Uterus (tissue), 4 donors: ENCODE data around the gene WARS2. TPM values are rescaled to one million over a fixed set of nuclear protein-coding genes. Genes with fewer than 3 reads are reported as not detected.

Experiments
- DNase-seq, 2 donors: peaks; one replicate each; pipeline ENCODE4 v3.0.0-alpha.2; 2019 to 2020
- H3K27ac ChIP-seq, 2 donors: fragments of 200-600 bp; sonication (generic); 1 replicate in 1 of 2; 2 replicates in 1 of 2; pipeline ENCODE4 v1.5.1; 2016 to 2018
- H3K27me3 ChIP-seq, 2 donors: fragments of 200-600 bp; sonication (generic); one replicate each; pipeline ENCODE4 v1.5.1; 2018 to 2019; ENCODE audit warnings: control low read depth in 1 of 2
- H3K36me3 ChIP-seq, 2 donors: fragments of 200-600 bp; sonication (generic); one replicate each; pipeline ENCODE4 v1.5.1; 2019; ENCODE audit warnings: control low read depth in 1 of 2
- H3K4me1 ChIP-seq, 2 donors: fragments of 200-600 bp; sonication (generic); one replicate each; pipeline ENCODE4 v1.5.1; 2018 to 2019; ENCODE audit warnings: control low read depth in 1 of 2
- H3K4me3 ChIP-seq, 2 donors: fragments of 200-600 bp; sonication (generic); 1 replicate in 1 of 2; 2 replicates in 1 of 2; pipeline ENCODE4 v1.5.1; 2018 to 2019; ENCODE audit warnings: mild to moderate bottlenecking in 1 of 2
- H3K9me3 ChIP-seq, 2 donors: fragments of 200-600 bp; sonication (generic); one replicate each; pipeline ENCODE4 v1.5.1; 2019; ENCODE audit warnings: control low read depth in 1 of 2
- POLR2A ChIP-seq, 2 donors: fragments of 450-650 bp; IDR thresholded peaks; one replicate each; pipeline ENCODE4 v1.6.1; 2016; ENCODE audit warnings: antibody characterized with exemption in 2 of 2, mild to moderate bottlenecking in 1 of 2, moderate library complexity in 1 of 2
- intact Hi-C: fragments of 100-400 bp; cut with DNase I; formaldehyde crosslinking; loops from one replicate; pipeline ENCODE4 v1.15.1; 2023; ENCODE audit warnings: low total_unique reads
- total RNA-seq, 4 donors: library from RNA; depleted of rRNA in 3 of 4; stranded (reverse); fragments of >200 nt in 3 of 4; gene quantifications; one replicate each; pipeline versions ENCODE4 v1.1.0 to v1.2.4, GENCODE V29; 2014 to 2023
- TF ChIP-seq, protein P1 (sequence below), 4 experiments: fragments of 200-600 bp in 2 of 4; fragments of 450-650 bp in 2 of 4; sonication (generic) in 2 of 4; IDR thresholded peaks; one replicate each; pipeline ENCODE4 v1.5.1; 2016 to 2019; ENCODE audit warnings: antibody characterized with exemption in 4 of 4, mild to moderate bottlenecking in 2 of 4, moderate library complexity in 1 of 4
- donor health status: DM: yes; HTN: yes; CAD: no.

WARS2 gene
- total RNA-seq, 4 donors from 2014 or later, result 13.5 to 22.6 (median 18.5) TPM

DNA sequence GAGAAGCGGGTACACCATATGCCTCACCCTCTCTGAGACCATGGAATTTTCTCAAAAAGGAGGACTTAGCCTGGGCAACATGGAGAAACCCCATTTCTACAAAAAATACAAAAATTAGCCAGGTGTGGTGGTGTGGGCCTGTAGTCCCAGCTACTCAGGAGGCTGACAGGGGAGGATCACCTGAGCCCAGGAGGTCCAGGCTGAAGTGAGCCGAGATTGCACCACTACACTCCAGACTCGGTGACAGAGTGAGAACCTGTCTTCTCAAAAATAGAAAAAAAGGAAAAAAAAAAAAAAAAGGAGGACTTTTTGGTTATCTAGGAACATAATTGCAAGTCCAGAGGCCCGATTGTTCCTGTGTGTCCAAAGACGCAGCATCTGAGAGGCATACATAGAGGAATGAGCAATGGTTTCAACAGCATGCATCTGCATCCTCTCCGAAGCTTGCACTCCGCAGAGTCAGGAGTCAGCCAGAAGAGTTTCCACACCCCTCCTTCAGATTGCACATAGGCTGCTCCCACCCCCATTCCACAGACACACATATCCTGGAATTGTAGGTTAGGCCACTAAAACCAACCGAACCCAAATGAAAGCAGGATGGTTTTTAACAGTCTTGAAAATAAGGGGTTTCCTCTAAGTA lies 149.8 kb downstream of the WARS2 start:
- intact Hi-C loops, result no loop called here
- Histone ChIP-seq H3K27me3 (peaks cover 27 to 96% of the 10 kb centered on the region in 2 donors), H3K9me3 (no peaks in the 10 kb centered on the region), H3K27ac (no peak overlapping the region), H3K36me3 (no peaks in the 10 kb centered on the region), H3K4me1 (peaks cover 0 to 4% of the 10 kb centered on the region in 2 donors), H3K4me3 (no peak overlapping the region)
- no peak for TF ChIP-seq POLR2A (IDR thresholded peaks at IDR 0.05)
- TF ChIP-seq, protein P1, sequence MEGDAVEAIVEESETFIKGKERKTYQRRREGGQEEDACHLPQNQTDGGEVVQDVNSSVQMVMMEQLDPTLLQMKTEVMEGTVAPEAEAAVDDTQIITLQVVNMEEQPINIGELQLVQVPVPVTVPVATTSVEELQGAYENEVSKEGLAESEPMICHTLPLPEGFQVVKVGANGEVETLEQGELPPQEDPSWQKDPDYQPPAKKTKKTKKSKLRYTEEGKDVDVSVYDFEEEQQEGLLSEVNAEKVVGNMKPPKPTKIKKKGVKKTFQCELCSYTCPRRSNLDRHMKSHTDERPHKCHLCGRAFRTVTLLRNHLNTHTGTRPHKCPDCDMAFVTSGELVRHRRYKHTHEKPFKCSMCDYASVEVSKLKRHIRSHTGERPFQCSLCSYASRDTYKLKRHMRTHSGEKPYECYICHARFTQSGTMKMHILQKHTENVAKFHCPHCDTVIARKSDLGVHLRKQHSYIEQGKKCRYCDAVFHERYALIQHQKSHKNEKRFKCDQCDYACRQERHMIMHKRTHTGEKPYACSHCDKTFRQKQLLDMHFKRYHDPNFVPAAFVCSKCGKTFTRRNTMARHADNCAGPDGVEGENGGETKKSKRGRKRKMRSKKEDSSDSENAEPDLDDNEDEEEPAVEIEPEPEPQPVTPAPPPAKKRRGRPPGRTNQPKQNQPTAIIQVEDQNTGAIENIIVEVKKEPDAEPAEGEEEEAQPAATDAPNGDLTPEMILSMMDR (IDR thresholded peaks at IDR 0.05), result no peak
- DNase-seq, result no peak

DNA sequence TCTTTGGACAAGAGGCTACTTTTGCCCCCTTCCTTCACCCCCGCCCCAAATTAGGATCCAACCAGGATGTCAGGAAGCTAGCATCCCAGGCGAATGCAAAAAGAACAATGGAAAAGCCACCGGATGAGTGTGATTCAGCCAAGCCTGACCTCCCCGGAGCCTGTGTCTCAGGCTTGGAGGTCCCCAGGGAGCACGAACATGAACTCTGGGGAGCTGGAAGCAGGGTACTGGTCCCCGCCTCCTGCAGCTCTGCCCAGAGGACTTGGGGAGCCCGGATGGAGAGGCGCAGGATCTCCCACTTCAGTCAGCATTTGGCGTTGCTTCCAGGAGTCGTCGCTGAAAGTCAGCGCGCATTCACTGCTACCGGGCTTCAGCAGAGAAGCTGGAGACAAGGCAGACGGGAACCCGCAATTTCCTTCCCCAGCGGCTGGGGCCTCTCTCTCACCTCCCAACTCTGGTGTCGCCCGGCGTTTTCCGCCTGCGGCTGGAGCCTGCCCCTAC lies 150.5 kb downstream of the WARS2 start:
- H3K36me3 ChIP-seq, result no peaks in the 10 kb centered on the region
- intact Hi-C loops, result no loop called here
- DNase-seq, result no peak
- no peaks in the 10 kb centered on the region for H3K9me3 ChIP-seq
- H3K27me3 ChIP-seq, result peaks cover 27 to 96% of the 10 kb centered on the region in 2 donors
- H3K4me3 ChIP-seq, result no peak overlapping the region
- H3K27ac ChIP-seq, result no peak overlapping the region
- no peak for TF ChIP-seq POLR2A (IDR thresholded peaks at IDR 0.05)
- TF ChIP-seq, protein P1 (IDR thresholded peaks at IDR 0.05), result no peak
- peaks cover 0 to 4% of the 10 kb centered on the region in 2 donors for H3K4me1 ChIP-seq

DNA sequence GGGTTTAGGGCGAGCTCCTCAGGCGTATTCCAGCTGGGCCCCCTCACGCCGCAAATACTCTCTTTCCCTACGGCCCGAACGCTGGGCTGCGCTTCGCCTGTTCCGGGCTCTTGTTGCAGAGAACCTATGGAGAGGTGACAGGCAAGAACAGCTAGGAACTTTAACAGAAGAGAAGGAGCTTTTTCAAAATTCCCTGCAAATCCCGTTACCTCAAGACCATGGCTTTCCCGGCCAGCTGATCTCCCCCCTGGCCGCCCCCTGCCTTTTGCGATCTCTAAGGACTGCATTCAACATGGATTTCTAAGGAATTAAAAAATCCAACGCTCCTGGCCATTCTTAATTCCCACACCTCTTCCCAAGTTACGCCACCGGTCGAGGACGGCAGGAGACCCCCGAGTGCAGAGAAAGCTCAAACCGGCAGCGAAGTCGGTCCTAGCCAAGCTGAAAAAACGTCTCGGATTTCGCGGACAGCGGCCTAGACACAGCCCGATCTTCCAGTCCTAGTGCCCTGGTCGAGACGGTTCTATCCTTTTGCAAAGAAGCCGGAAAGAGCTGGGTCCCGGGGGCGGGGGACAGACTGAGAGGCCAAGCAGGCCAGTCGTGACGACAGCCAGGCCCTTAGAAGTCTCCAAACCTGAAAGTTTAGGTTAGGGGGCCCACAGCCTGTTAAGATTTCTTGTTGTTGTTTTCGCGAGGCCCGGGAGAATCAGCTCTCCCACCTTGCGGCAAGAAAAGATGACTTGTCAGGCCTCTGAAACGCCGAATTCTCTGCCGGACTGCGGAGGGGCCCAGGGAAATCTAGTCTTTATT lies 151.2 kb downstream of the WARS2 start:
- TF ChIP-seq, protein P1 (IDR thresholded peaks at IDR 0.05), result no peak
- DNase-seq, result no peak
- Histone ChIP-seq H3K36me3 (no peaks in the 10 kb centered on the region), H3K9me3 (no peaks in the 10 kb centered on the region), H3K4me3 (no peak overlapping the region), H3K27me3 (peaks cover 27 to 95% of the 10 kb centered on the region in 2 donors), H3K27ac (no peak overlapping the region), H3K4me1 (peaks cover 0 to 8% of the 10 kb centered on the region in 2 donors)
- intact Hi-C loops, result no loop called here

DNA sequence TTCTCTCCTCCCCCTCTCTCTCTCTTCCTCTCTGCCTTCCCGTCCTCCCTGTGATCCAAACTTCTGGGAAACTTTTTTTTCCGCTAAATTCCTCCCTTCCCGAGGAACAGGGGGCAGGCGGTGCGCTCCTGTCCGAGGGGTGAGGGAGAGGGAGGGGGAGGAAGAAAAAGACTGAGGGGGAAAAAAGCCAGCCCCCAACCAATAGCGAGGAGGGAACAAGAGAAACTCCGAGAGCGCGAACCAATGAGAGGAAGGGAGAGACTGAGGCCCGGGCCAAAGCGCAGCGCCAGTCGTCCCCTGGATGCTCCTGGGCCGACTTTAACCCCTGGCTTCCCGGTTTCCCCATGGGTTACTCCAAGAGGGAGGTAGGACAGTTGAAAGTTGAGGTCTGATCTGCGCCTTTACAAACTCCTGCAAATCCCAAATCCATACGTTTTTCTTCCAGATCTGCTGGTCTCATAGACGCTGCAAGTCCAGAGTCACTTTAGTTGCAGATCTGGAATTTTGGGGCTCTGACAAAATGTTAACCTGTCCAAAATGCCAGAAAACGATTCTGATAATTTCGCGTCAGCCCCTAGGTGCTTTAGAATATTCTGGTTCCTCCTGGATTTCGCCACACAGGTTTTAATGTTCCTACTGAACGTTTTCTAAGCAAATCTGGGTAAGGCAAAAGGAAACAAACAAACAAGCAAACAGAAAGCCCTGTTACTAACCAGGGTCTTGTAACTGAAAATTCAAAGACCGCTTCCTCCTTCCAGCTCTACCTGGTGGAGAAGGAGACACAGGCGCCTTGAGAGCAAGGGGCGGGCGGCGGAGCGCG lies 152.1 kb downstream of the WARS2 start, which contains the start of gene TBX15:
Gene TBX15, minus strand, starts transcription at position 158 of the 820 bp plus-strand sequence. CDS start 548 bp downstream, outside the sequence.
- peaks cover 30 to 95% of the 10 kb centered on the region in 2 donors for H3K27me3 ChIP-seq
- H3K9me3 ChIP-seq, result no peaks in the 10 kb centered on the region
- TF ChIP-seq POLR2A (IDR thresholded peaks at IDR 0.05), result no peak
- TF ChIP-seq, protein P1 (IDR thresholded peaks at IDR 0.05), result no peak
- no peak for DNase-seq
- peak within 1 kb of the TSS; percentile 6 to 28 for H3K4me3 ChIP-seq
- H3K36me3 ChIP-seq, result no peaks in the 10 kb centered on the region
- intact Hi-C loops, result no loop called here
- H3K27ac ChIP-seq, result no peak within 1 kb of the TSS
- H3K4me1 ChIP-seq, result peaks cover 0 to 8% of the 10 kb centered on the region in 2 donors
